Ascending aorta (tissue), 2 donors: ENCODE results near the gene PGA4. TPM values are rescaled to one million over a fixed set of nuclear protein-coding genes. Genes with fewer than 3 reads are reported as not detected.
"Not testable (repeated sequence)": the region's sequence is repeated elsewhere in the genome, so short reads cannot be mapped to it uniquely, and the experiment has no call there.

Experiments
- DNase-seq, 2 donors: peaks; one replicate each; pipeline ENCODE4 v3.0.0-alpha.2; 2019; ENCODE audit warnings: low spot score in 2 of 2
- H3K27ac ChIP-seq, 2 donors: fragments of 200-600 bp; sonication (generic); one replicate each; pipeline ENCODE4 v1.5.1; 2016 to 2017; ENCODE audit warnings: mild to moderate bottlenecking in 1 of 2
- H3K27me3 ChIP-seq: fragments of 200-600 bp; sonication (generic); one replicate; pipeline ENCODE4 v1.5.1; 2017
- H3K36me3 ChIP-seq, 2 donors: fragments of 200-600 bp; sonication (generic); one replicate each; pipeline ENCODE4 v1.5.1; 2016
- H3K4me1 ChIP-seq, 2 donors: fragments of 200-600 bp; sonication (generic); one replicate each; pipeline ENCODE4 v1.5.1; 2016 to 2017; ENCODE audit warnings: mild to moderate bottlenecking in 1 of 2
- H3K4me3 ChIP-seq, 2 donors: fragments of 200-600 bp; sonication (generic); one replicate each; pipeline ENCODE4 v1.5.1; 2016 to 2017; ENCODE audit warnings: mild to moderate bottlenecking in 1 of 2
- H3K9me3 ChIP-seq, 2 donors: fragments of 200-600 bp; sonication (generic); one replicate each; pipeline ENCODE4 v1.5.1; 2016
- intact Hi-C: fragments of 100-400 bp; cut with DNase I; formaldehyde crosslinking; loops from one replicate; pipeline ENCODE4 v1.15.1; 2023
- total RNA-seq: library from RNA; depleted of rRNA; stranded (reverse); fragments of >200 nt; gene quantifications from one replicate; pipeline ENCODE4 v1.1.0, GENCODE V29; 2016
- TF ChIP-seq, protein P1 (sequence below), 3 experiments: fragments of 200-600 bp in 2 of 3; fragments of 450-650 bp in 1 of 3; sonication (generic) in 2 of 3; IDR thresholded peaks; one replicate each; pipeline ENCODE4 v1.5.1; 2016 to 2019; ENCODE audit warnings: antibody characterized with exemption in 3 of 3, mild to moderate bottlenecking in 1 of 3, moderate library complexity in 1 of 3

Gene PGA4
- total RNA-seq, 1 donor from 2014 or later: 75.7 TPM

DNA sequence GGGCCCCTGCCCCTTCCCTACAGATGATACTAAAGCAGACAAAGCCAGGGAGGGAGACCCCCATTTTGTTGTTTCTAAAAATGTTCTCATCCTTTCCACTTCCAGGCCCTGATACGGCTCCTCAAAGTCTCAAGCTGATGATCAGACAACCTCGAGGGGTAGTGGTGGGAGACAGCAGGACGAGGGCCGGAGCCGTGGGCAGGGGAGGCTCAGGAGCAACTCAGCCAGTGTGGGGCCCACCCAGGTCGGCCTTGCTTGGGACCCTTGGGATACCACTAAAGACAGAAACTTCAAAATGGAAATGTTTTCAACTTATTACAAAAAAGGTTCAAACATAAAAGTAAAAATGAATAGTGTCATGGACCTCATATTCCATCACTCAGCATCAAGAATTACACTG, 45.7 kb upstream of the PGA4 start:
- intact Hi-C loops: no loop called here
- no peak overlapping the region for H3K4me3 ChIP-seq
- no peaks in the 10 kb centered on the region for H3K27me3 ChIP-seq
- no peaks in the 10 kb centered on the region for H3K4me1 ChIP-seq
- TF ChIP-seq, protein P1, sequence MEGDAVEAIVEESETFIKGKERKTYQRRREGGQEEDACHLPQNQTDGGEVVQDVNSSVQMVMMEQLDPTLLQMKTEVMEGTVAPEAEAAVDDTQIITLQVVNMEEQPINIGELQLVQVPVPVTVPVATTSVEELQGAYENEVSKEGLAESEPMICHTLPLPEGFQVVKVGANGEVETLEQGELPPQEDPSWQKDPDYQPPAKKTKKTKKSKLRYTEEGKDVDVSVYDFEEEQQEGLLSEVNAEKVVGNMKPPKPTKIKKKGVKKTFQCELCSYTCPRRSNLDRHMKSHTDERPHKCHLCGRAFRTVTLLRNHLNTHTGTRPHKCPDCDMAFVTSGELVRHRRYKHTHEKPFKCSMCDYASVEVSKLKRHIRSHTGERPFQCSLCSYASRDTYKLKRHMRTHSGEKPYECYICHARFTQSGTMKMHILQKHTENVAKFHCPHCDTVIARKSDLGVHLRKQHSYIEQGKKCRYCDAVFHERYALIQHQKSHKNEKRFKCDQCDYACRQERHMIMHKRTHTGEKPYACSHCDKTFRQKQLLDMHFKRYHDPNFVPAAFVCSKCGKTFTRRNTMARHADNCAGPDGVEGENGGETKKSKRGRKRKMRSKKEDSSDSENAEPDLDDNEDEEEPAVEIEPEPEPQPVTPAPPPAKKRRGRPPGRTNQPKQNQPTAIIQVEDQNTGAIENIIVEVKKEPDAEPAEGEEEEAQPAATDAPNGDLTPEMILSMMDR (IDR thresholded peaks at IDR 0.05): no peak
- no peak overlapping the region for H3K27ac ChIP-seq
- DNase-seq: peak in 1 of 2 donors; percentile 45
- H3K9me3 ChIP-seq: no peaks in the 10 kb centered on the region
- no peaks in the 10 kb centered on the region for H3K36me3 ChIP-seq

- H3K27me3 ChIP-seq, H3K36me3 ChIP-seq, H3K9me3 ChIP-seq, H3K27ac ChIP-seq, H3K4me1 ChIP-seq, H3K4me3 ChIP-seq, intact Hi-C loops: not testable (repeated sequence)
- DNase-seq: peak in 1 of 2 donors; percentile 12
These were observed 41.9 kb upstream of the PGA4 start for GRCh38 chr11:61180205-61180604.

DNA sequence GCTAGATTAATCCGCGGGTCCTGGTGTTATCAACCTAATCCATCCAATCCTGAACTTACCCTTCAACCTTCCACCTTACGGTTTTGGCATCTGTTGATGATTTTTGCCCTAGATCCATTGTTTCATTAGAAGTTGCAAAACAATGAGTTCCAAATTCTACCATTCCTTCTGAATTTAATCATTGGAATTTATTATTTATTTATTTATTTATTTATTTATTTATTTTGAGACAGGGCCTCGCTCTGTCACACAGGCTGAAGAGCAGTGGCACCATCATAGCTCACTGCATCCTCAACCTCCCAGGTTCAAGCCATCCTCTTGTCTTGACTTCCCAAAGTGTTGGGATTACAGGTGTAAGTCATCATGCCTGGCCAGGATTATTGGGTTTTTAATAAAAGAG, 40.7 kb upstream of the PGA4 start:
- Histone ChIP-seq H3K27me3 (no peaks in the 10 kb centered on the region), H3K4me1 (no peaks in the 10 kb centered on the region), H3K27ac (no peak overlapping the region), H3K9me3 (no peaks in the 10 kb centered on the region), H3K36me3 (no peaks in the 10 kb centered on the region), H3K4me3 (no peak overlapping the region)
- TF ChIP-seq, protein P1 (IDR thresholded peaks at IDR 0.05): no peak
- no peak for DNase-seq
- intact Hi-C loops: no loop called here

GRCh38 chr11:61183645-61184044, 38.5 kb upstream of the PGA4 start:
- no peaks in the 10 kb centered on the region for H3K9me3 ChIP-seq
- no peaks in the 10 kb centered on the region for H3K36me3 ChIP-seq
- H3K27me3 ChIP-seq: no peaks in the 10 kb centered on the region
- DNase-seq: no peak
- H3K27ac ChIP-seq: no peak overlapping the region
- TF ChIP-seq, protein P1 (IDR thresholded peaks at IDR 0.05): no peak
- H3K4me3 ChIP-seq: no peak overlapping the region
- H3K4me1 ChIP-seq: no peaks in the 10 kb centered on the region
- intact Hi-C loops: no loop called here

GRCh38 chr11:61186504-61186903, 35.6 kb upstream of the PGA4 start:
- no peak for DNase-seq
- H3K4me1 ChIP-seq: no peaks in the 10 kb centered on the region
- no peaks in the 10 kb centered on the region for H3K9me3 ChIP-seq
- H3K36me3 ChIP-seq: no peaks in the 10 kb centered on the region
- no peaks in the 10 kb centered on the region for H3K27me3 ChIP-seq
- intact Hi-C loops: loop anchor here (2.0 kb wide), 1 partner anchor 356 kb away; no protein-coding TSS in a partner anchor
- no peak overlapping the region for H3K27ac ChIP-seq
- no peak overlapping the region for H3K4me3 ChIP-seq
- TF ChIP-seq, protein P1 (IDR thresholded peaks at IDR 0.05): no peak

- H3K36me3 ChIP-seq: no peaks in the 10 kb centered on the region
- no peak overlapping the region for H3K27ac ChIP-seq
- peak in 1 of 2 donors; percentile 85 for DNase-seq
- TF ChIP-seq, protein P1 (IDR thresholded peaks at IDR 0.05): peak; percentile 76 to 97 (median 86)
- intact Hi-C loops: loop anchor here (1.0 to 2.0 kb wide), 2 partner anchors 58 to 357 kb away; no protein-coding TSS in a partner anchor
- no peaks in the 10 kb centered on the region for H3K27me3 ChIP-seq
- no peaks in the 10 kb centered on the region for H3K9me3 ChIP-seq
- no peak overlapping the region for H3K4me3 ChIP-seq
- no peaks in the 10 kb centered on the region for H3K4me1 ChIP-seq
These were observed 34.5 kb upstream of the PGA4 start for GRCh38 chr11:61187505-61188130.
